Measurements from ENCODE around the gene XYLT1.

DNA sequence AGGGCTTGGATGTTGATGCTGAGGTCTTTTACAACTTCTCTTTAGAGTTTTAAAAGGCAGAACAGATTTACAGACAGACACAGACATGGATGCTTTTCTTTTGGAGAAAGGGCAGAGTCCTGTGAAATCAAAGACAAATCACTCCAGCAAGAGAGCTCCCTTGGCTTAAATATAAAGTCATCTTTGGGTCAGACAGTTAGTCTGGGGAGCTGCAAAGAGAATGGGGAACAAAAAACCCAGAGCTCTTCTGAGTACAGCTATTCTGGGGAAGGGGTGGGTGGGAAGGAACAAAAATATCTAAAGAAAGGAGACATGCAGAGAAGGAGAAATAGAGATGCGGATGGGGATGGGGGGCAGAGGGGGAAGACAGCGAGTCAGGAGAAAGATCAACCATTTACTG is 266.6 kb downstream of the XYLT1 start:
- TF ChIP-seq EP300 (IDR thresholded peaks at IDR 0.05; ENCODE audit: borderline replicate concordance) (no peak), RAD21 (IDR thresholded peaks at IDR 0.05; ENCODE audit: low read depth) (no peak), CREB1 (IDR thresholded peaks at IDR 0.05; ENCODE audit: low read depth) (no peak), CEBPB (IDR thresholded peaks at IDR 0.05) (no peak), USF1 (IDR thresholded peaks at IDR 0.05) (no peak)
- TF ChIP-seq, protein P1, sequence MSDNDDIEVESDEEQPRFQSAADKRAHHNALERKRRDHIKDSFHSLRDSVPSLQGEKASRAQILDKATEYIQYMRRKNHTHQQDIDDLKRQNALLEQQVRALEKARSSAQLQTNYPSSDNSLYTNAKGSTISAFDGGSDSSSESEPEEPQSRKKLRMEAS (IDR thresholded peaks at IDR 0.05), result no peak

Data from Ishikawa (cell line).